GM19468 (cell line): ENCODE measurements around the gene MS4A4A.

Experiments
- ATAC-seq: cut with Tn5 transposase; IDR thresholded peaks from one replicate; pipeline ENCODE4 v1.9.1; 2021; ENCODE audit warnings: mild to moderate bottlenecking, moderate library complexity, moderate number of reproducible peaks; ENCODE audit not compliant: unreplicated experiment; ENCODE audit errors: extremely low read depth

The MS4A4A gene

GRCh38 chr11:60345489-60345888 lies 65.0 kb downstream of the MS4A4A start:
- ATAC-seq = no peak

- no peak for ATAC-seq
Measured at GRCh38 chr11:60347084-60347797, 66.8 kb downstream of the MS4A4A start.

- ATAC-seq = no peak
Measured at GRCh38 chr11:60348116-60348515, 67.7 kb downstream of the MS4A4A start.

GRCh38 chr11:60349990-60350389 lies 69.5 kb downstream of the MS4A4A start:
- no peak for ATAC-seq

GRCh38 chr11:60357771-60358170 lies 77.3 kb downstream of the MS4A4A start:
- no peak for ATAC-seq
